HG03095 (cell line): Measurements from ENCODE around the gene ISCU.
"Not testable (repeated sequence)": the region's sequence is repeated elsewhere in the genome, so short reads cannot be mapped to it uniquely, and the experiment has no call there.

Source experiments
- ATAC-seq: cut with Tn5 transposase; IDR thresholded peaks from one replicate; pipeline ENCODE4 v1.9.1; 2021; ENCODE audit warnings: moderate library complexity; ENCODE audit not compliant: unreplicated experiment

ISCU gene

DNA sequence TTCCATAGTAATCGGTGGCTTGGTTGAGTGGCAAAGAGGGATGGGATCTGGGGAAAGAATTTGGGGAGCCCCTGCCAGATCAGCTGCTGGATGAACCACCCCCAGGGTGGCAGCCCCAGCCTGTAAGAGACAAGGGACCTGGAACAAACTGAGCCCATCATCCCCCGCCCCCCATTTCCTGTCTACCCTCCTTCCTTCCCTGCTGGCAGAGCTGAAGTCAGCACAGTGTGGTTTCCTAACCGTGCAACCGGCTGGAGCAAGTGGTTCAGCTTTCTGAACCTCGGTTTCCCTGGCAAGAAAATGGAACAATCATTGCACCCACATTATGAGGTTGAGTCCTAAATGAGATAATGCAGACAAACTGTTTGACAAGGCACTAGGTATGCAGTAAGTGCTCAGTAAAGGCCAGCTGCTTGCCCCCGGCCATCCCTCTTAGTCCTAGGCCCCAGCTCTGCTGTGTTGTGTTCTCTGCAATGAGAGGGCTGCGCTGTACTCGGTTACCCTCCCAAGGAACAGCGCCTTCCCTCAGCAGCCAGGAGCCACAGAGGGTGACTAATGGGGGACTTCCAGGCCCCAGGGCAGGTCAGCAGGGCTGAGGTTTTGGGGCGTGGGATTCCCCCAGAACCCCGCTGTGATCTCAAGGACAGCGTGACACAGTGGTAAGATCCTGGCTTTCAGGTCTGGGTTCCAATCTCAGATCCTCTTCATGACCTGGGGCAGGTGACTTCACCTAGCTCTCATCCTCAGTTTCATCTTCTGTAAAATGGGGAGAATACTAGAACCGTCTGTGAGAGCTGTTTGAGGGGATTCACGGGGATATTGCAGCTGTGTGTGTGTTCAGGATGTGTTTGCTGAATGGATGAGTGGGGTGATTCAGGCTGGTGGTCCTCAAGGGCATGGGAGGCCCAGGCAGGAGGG is 54.8 kb downstream of the ISCU start:
- ATAC-seq: peak; percentile 80

DNA sequence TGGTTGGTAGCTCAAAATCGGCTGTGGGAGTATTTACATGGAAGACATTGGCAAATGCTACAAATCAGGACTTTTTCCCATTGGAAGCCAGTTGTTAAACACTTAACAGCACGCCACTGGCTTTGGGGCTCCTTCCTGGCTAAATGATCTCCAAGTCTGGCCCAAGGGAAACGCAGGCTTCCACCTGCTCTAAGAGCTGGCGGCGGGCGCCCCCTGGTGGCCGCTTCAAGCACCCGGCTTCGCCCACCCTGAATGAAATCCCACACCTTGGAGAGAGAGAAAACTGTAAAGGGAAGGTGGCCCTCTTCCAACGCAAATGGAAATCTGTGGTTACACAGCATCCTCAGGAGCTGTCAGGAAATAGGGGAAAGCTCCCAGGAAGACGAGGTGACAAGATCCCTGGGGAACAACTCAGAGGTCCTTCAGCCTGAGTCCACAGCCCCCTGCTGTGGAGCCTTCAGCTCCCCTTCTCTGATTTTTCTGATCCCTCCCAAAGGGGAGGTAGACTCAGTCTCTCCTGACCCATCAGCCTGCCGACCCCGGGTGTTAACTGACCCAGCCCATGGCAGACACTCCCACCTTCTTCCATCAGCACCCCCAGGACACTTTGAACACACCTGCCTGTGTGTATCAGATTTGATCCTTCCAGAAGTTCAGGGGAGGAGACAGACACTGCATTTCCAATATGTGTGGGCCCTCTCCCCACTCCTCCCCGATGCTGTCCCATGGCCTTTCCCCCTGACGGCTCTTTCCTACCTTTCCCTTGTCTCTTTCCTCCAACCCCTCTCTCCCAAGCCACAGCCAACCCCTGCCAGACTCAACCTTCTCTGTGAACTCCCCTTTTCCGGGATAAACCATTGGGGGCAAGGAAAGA is 55.9 kb downstream of the ISCU start:
- no peak for ATAC-seq

DNA sequence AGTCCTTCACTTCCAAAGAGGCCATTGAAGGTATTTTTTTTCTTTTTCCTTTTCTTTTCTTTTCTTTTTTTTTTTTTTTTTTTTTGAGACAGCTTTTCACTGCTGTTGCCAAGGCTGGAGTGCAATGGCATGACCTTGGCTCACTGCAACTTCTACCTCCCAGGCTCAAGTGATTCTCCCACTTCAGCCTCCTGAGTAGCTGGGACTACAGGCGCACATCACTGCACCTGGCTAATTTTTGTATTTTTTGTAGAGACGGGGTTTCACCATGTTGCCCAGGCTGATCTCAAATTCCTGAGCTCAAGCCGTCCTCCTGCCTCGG is 56.5 kb downstream of the ISCU start:
- not testable (repeated sequence) for ATAC-seq
